Liver (tissue), 9 donors: ENCODE measurements around the gene STXBP6. TPM values are rescaled to one million over a fixed set of nuclear protein-coding genes. Genes with fewer than 3 reads are reported as not detected.

Source experiments
- DNase-seq: peaks from one replicate; pipeline ENCODE4 v3.0.0-alpha.2; 2017; ENCODE audit warnings: low spot score
- H3K27ac ChIP-seq, 2 donors: one replicate each; pipeline ENCODE4 v1.7.0; 2013; ENCODE audit warnings: inconsistent platforms in 2 of 2, low read length in 2 of 2, control low read depth in 1 of 2, low read depth in 1 of 2, mild to moderate bottlenecking in 1 of 2
- H3K27me3 ChIP-seq, 4 donors: one replicate each; pipeline versions ENCODE4 v1.6.1 to v1.7.0; 2013; ENCODE audit warnings: low read length in 3 of 4, inconsistent platforms in 1 of 4, mild to moderate bottlenecking in 1 of 4, moderate library complexity in 1 of 4; ENCODE audit not compliant: control insufficient read depth in 4 of 4, insufficient read depth in 4 of 4
- H3K36me3 ChIP-seq, 4 donors: one replicate each; pipeline versions ENCODE4 v1.6.1 to v1.7.0; 2013; ENCODE audit warnings: low read length in 3 of 4, mild to moderate bottlenecking in 3 of 4, low read depth in 1 of 4, moderate library complexity in 1 of 4; ENCODE audit not compliant: control insufficient read depth in 4 of 4, insufficient read depth in 3 of 4
- H3K4me1 ChIP-seq, 4 donors: one replicate each; pipeline versions ENCODE4 v1.6.1 to v1.7.0; 2013; ENCODE audit warnings: low read length in 3 of 4, mild to moderate bottlenecking in 3 of 4, moderate library complexity in 1 of 4; ENCODE audit not compliant: control insufficient read depth in 4 of 4, insufficient read depth in 4 of 4
- H3K4me3 ChIP-seq, 3 donors: one replicate each; pipeline versions ENCODE4 v1.6.1 to v1.7.0; 2013; ENCODE audit warnings: low read length in 3 of 3, control low read depth in 1 of 3, low read depth in 1 of 3, mild to moderate bottlenecking in 1 of 3
- H3K9ac ChIP-seq, 2 donors: one replicate each; pipeline ENCODE4 v1.7.0; 2013; ENCODE audit warnings: low read length in 2 of 2, mild to moderate bottlenecking in 2 of 2, moderate library complexity in 2 of 2, control low read depth in 1 of 2, low read depth in 1 of 2
- H3K9me3 ChIP-seq, 4 donors: one replicate each; pipeline versions ENCODE4 v1.6.1 to v1.7.0; 2013; ENCODE audit warnings: low read length in 3 of 4; ENCODE audit not compliant: control insufficient read depth in 4 of 4
- ATF3 ChIP-seq: IDR thresholded peaks from 2 replicates; pipeline ENCODE4 v1.6.1; 2016; ENCODE audit warnings: antibody characterized with exemption
- FOXA1 ChIP-seq: IDR thresholded peaks from 2 replicates; pipeline ENCODE4 v1.6.1; 2016; ENCODE audit warnings: antibody characterized with exemption
- GABPA ChIP-seq, 2 donors: IDR thresholded peaks in 1 of 2; conservative IDR thresholded peaks in 1 of 2; 2 replicates each; pipeline ENCODE4 v1.6.1; 2016; ENCODE audit warnings: antibody characterized with exemption in 2 of 2, mild to moderate bottlenecking in 1 of 2, moderate library complexity in 1 of 2
- HNF4A ChIP-seq, 2 donors: conservative IDR thresholded peaks; 2 replicates each; pipeline ENCODE4 v1.6.1; 2016; ENCODE audit warnings: antibody characterized with exemption in 2 of 2, mild to moderate bottlenecking in 2 of 2
- HNF4G ChIP-seq: IDR thresholded peaks from 2 replicates; pipeline ENCODE4 v1.6.1; 2016; ENCODE audit warnings: antibody characterized with exemption
- JUND ChIP-seq, 2 donors: IDR thresholded peaks; 2 replicates each; pipeline ENCODE4 v1.6.1; 2016; ENCODE audit warnings: antibody characterized with exemption in 2 of 2
- MAX ChIP-seq: IDR thresholded peaks from 2 replicates; pipeline ENCODE4 v1.6.1; 2016; ENCODE audit warnings: antibody characterized with exemption
- RAD21 ChIP-seq, 2 donors: IDR thresholded peaks; 2 replicates each; pipeline ENCODE4 v1.6.1; 2016; ENCODE audit warnings: antibody characterized with exemption in 2 of 2, mild to moderate bottlenecking in 2 of 2
- RXRA ChIP-seq, 2 donors: IDR thresholded peaks; 2 replicates each; pipeline ENCODE4 v1.6.1; 2017 to 2018; ENCODE audit warnings: antibody characterized with exemption in 2 of 2, mild to moderate bottlenecking in 1 of 2
- SP1 ChIP-seq: IDR thresholded peaks from 2 replicates; pipeline ENCODE4 v1.6.1; 2018; ENCODE audit warnings: antibody characterized with exemption, mild to moderate bottlenecking
- TAF1 ChIP-seq: conservative IDR thresholded peaks from 2 replicates; pipeline ENCODE4 v1.6.1; 2016; ENCODE audit warnings: antibody characterized with exemption, mild to moderate bottlenecking
- YY1 ChIP-seq: IDR thresholded peaks from 2 replicates; pipeline ENCODE4 v1.6.1; 2016; ENCODE audit warnings: antibody characterized with exemption, mild to moderate bottlenecking
- ZBTB33 ChIP-seq: IDR thresholded peaks from 2 replicates; pipeline ENCODE4 v1.6.1; 2016; ENCODE audit warnings: antibody characterized with exemption
- WGBS: extraction: QIAGEN DNeasy Blood & Tissue Kit; methylation state at CpG from one replicate; pipeline ENCODE4 v1.1.7; 2013; 5-methylcytosine and 5-hydroxymethylcytosine counted together
- polyA plus RNA-seq, 2 donors: library from polyadenylated mRNA; stranded (reverse) in 1 of 2; unstranded in 1 of 2; fragments of 200-250 nt in 1 of 2; fragments of >200 nt in 1 of 2; fragmentation: Nextera tagmentation in 1 of 2; extraction: Ambion mirVana in 1 of 2; gene quantifications; one replicate each; pipeline versions ENCODE4 v1.2.1 to v1.2.3, GENCODE V29; 2013 to 2015
- total RNA-seq, 2 donors: library from RNA; depleted of rRNA; stranded (reverse); fragments of >200 nt; gene quantifications; one replicate each; pipeline ENCODE4 v1.2.3, GENCODE V29; 2014
- TF ChIP-seq, protein P1 (sequence below): fragments of 150-350 bp; IDR thresholded peaks from 2 replicates; pipeline ENCODE4 v1.5.1; 2017; ENCODE audit warnings: improper control_type of control experiment, low read depth, low read length; ENCODE audit not compliant: missing input control
- TF ChIP-seq, protein P2 (sequence below): IDR thresholded peaks from 2 replicates; pipeline ENCODE4 v1.6.1; 2016; ENCODE audit warnings: antibody characterized with exemption, mild to moderate bottlenecking
- donor health status: healthy.
- donor health status: healthy.
- donor health status: healthy.
- donor health status: healthy.
- donor health status: healthy.

STXBP6 gene
- total and polyA plus RNA-seq, 4 donors, result 1.4 to 3.8 (median 1.8) TPM

GRCh38 chr14:24972844-24973243 is 77.1 kb downstream of the STXBP6 start:
- no peak overlapping the region for H3K27ac ChIP-seq
- DNase-seq, result no peak
- H3K4me1 ChIP-seq, result no peaks in the 10 kb centered on the region
- no peak overlapping the region for H3K4me3 ChIP-seq
- 95% methylated on average over 3 of the region's 3 CpGs for WGBS
- TF ChIP-seq JUND (IDR thresholded peaks at IDR 0.05) (no peak), RXRA (IDR thresholded peaks at IDR 0.05) (no peak), GABPA (IDR thresholded peaks at IDR 0.05 in 1 of 2, conservative IDR thresholded peaks at IDR 0.05 in 1 of 2) (no peak), FOXA1 (no peak), SP1 (no peak)
- no peaks in the 10 kb centered on the region for H3K27me3 ChIP-seq
- no peaks in the 10 kb centered on the region for H3K36me3 ChIP-seq
- no peak overlapping the region for H3K9ac ChIP-seq
- H3K9me3 ChIP-seq, result no peaks in the 10 kb centered on the region

DNA sequence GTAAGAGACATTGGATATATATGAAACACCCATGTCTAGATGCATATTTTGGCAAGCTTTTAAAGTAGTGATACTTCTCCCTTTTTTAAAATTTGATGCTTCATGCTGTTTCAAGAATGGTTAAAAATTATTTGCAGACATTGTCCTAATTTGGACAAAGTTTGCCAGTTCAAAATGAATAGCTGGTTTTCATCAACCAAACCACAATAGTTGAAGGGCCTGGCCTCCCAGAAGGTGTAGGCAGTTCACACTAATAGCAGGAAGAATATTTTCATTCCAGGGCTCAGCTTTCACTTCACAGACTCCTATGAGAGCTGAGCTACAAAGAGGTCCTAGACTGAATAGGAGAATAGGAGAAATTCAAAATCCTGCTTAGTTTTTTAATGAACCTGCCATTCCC is 78.7 kb downstream of the STXBP6 start:
- Histone ChIP-seq H3K4me1 (no peaks in the 10 kb centered on the region), H3K27me3 (no peaks in the 10 kb centered on the region), H3K27ac (no peak overlapping the region), H3K9me3 (no peaks in the 10 kb centered on the region), H3K4me3 (no peak overlapping the region), H3K36me3 (no peaks in the 10 kb centered on the region), H3K9ac (no peak overlapping the region)
- DNase-seq, result no peak
- TF ChIP-seq SP1 (no peak), YY1 (no peak), HNF4A (conservative IDR thresholded peaks at IDR 0.05) (no peak), ATF3 (no peak), FOXA1 (no peak), JUND (IDR thresholded peaks at IDR 0.05) (no peak), TAF1 (no peak), RAD21 (IDR thresholded peaks at IDR 0.05) (no peak), HNF4G (no peak), MAX (no peak), ZBTB33 (no peak), RXRA (IDR thresholded peaks at IDR 0.05) (no peak)
- TF ChIP-seq, protein P1, sequence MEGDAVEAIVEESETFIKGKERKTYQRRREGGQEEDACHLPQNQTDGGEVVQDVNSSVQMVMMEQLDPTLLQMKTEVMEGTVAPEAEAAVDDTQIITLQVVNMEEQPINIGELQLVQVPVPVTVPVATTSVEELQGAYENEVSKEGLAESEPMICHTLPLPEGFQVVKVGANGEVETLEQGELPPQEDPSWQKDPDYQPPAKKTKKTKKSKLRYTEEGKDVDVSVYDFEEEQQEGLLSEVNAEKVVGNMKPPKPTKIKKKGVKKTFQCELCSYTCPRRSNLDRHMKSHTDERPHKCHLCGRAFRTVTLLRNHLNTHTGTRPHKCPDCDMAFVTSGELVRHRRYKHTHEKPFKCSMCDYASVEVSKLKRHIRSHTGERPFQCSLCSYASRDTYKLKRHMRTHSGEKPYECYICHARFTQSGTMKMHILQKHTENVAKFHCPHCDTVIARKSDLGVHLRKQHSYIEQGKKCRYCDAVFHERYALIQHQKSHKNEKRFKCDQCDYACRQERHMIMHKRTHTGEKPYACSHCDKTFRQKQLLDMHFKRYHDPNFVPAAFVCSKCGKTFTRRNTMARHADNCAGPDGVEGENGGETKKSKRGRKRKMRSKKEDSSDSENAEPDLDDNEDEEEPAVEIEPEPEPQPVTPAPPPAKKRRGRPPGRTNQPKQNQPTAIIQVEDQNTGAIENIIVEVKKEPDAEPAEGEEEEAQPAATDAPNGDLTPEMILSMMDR, result no peak
- TF ChIP-seq, protein P2, sequence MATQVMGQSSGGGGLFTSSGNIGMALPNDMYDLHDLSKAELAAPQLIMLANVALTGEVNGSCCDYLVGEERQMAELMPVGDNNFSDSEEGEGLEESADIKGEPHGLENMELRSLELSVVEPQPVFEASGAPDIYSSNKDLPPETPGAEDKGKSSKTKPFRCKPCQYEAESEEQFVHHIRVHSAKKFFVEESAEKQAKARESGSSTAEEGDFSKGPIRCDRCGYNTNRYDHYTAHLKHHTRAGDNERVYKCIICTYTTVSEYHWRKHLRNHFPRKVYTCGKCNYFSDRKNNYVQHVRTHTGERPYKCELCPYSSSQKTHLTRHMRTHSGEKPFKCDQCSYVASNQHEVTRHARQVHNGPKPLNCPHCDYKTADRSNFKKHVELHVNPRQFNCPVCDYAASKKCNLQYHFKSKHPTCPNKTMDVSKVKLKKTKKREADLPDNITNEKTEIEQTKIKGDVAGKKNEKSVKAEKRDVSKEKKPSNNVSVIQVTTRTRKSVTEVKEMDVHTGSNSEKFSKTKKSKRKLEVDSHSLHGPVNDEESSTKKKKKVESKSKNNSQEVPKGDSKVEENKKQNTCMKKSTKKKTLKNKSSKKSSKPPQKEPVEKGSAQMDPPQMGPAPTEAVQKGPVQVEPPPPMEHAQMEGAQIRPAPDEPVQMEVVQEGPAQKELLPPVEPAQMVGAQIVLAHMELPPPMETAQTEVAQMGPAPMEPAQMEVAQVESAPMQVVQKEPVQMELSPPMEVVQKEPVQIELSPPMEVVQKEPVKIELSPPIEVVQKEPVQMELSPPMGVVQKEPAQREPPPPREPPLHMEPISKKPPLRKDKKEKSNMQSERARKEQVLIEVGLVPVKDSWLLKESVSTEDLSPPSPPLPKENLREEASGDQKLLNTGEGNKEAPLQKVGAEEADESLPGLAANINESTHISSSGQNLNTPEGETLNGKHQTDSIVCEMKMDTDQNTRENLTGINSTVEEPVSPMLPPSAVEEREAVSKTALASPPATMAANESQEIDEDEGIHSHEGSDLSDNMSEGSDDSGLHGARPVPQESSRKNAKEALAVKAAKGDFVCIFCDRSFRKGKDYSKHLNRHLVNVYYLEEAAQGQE, result no peak
